Measurements from ENCODE around the gene NRG2.

The NRG2 gene

DNA sequence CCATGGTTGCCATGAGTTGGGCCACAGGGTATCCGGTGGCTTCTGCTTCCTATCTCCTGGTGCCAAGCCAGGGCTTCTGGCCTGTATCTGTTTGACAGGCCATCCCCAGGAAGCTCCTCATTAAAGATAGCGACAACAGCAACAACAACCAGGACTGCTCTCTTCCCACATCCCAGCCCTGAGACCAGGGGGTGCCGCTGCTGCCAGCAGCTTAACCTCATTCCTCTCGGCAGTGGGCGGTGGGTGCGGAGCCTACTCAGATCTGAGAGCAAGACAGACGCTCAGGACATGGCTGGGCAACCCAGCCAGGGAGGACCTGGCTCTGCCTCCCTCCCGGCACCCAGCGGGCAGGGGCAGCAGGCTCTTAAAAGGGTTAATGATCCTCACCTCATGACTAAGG lies 149.2 kb downstream of the NRG2 start:
- H3K9ac ChIP-seq (ENCODE audit: low read length), result no peak overlapping the region
- H3K4me1 ChIP-seq (ENCODE audit: control insufficient read depth, insufficient read depth, low read length), result peaks cover 3% of the 10 kb centered on the region; the same call in 1 of the 2 replicates
- H3K27me3 ChIP-seq (ENCODE audit: control insufficient read depth, insufficient read depth, low read length), result peaks cover 40% of the 10 kb centered on the region
- no peak overlapping the region for H3K4me3 ChIP-seq (ENCODE audit: low read depth, low read length)
- no peaks in the 10 kb centered on the region for H3K36me3 ChIP-seq (ENCODE audit: control insufficient read depth, insufficient read depth, low read length)
- no peaks in the 10 kb centered on the region for H3K9me3 ChIP-seq (ENCODE audit: control insufficient read depth, insufficient read depth, low read depth, low read length)
- no peak overlapping the region for H3K27ac ChIP-seq (ENCODE audit: low read depth, low read length)

DNA sequence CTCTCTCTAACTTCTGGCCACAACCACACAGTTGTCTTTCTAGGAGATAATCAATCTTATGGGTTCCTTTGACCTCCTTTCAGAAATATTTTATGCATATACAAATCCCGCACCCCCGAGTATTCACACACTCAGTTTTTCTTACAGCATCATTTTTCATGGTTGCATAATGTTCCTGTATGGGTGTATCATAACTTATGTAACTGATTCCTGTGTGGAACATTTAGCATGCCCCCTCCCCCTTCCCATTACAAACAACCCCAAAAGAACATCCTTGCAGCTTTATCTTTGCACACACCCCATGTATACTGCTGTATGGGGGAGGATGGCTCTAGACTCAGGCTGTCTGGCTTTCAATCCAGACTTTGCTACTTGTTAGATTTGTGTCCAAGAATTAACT lies 153.7 kb downstream of the NRG2 start:
- H3K4me1 ChIP-seq (ENCODE audit: control insufficient read depth, insufficient read depth, low read length), result peaks cover 3% of the 10 kb centered on the region; the same call in 1 of the 2 replicates
- H3K4me3 ChIP-seq (ENCODE audit: low read depth, low read length), result no peak overlapping the region
- no peak overlapping the region for H3K27ac ChIP-seq (ENCODE audit: low read depth, low read length)
- no peak overlapping the region for H3K9ac ChIP-seq (ENCODE audit: low read length)
- peaks cover 13% of the 10 kb centered on the region; the same call in 1 of the 2 replicates for H3K27me3 ChIP-seq (ENCODE audit: control insufficient read depth, insufficient read depth, low read length)
- H3K9me3 ChIP-seq (ENCODE audit: control insufficient read depth, insufficient read depth, low read depth, low read length), result no peaks in the 10 kb centered on the region
- no peaks in the 10 kb centered on the region for H3K36me3 ChIP-seq (ENCODE audit: control insufficient read depth, insufficient read depth, low read length)

GRCh38 chr5:139888370-139888769 lies 154.7 kb downstream of the NRG2 start:
- Histone ChIP-seq H3K9ac (ENCODE audit: low read length) (no peak overlapping the region), H3K9me3 (ENCODE audit: control insufficient read depth, insufficient read depth, low read depth, low read length) (no peaks in the 10 kb centered on the region), H3K27ac (ENCODE audit: low read depth, low read length) (no peak overlapping the region), H3K4me1 (ENCODE audit: control insufficient read depth, insufficient read depth, low read length) (no peaks in the 10 kb centered on the region; the same call in 1 of the 2 replicates), H3K27me3 (ENCODE audit: control insufficient read depth, insufficient read depth, low read length) (peaks cover 13% of the 10 kb centered on the region; the same call in 1 of the 2 replicates), H3K36me3 (ENCODE audit: control insufficient read depth, insufficient read depth, low read length) (no peaks in the 10 kb centered on the region), H3K4me3 (ENCODE audit: low read depth, low read length) (no peak overlapping the region)

DNA sequence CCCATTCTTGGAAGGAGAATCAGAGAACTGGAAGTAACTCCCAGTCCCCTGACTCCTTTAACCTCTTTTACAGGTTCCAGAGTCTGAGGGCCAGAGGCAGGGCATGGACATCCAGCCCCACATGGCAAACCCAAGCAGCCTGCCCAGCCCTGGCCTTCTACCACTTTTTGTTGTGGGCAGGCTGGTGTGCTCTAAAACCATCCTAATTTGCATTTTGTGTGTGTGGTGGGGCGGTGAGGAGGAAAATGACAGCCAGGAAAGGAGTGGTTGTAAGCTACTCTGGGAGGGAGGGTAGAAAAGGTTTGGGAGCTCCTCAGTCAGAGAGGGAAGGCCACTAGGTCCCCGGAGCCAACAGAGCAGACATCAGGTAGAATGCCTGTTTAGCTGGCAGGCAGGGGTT lies 156.9 kb downstream of the NRG2 start:
- H3K27me3 ChIP-seq (ENCODE audit: control insufficient read depth, insufficient read depth, low read length), result peaks cover 16% of the 10 kb centered on the region; the same call in 1 of the 2 replicates
- H3K27ac ChIP-seq (ENCODE audit: low read depth, low read length), result no peak overlapping the region
- H3K4me1 ChIP-seq (ENCODE audit: control insufficient read depth, insufficient read depth, low read length), result peaks cover 3% of the 10 kb centered on the region; the same call in 1 of the 2 replicates
- no peak overlapping the region for H3K9ac ChIP-seq (ENCODE audit: low read length)
- no peak overlapping the region for H3K4me3 ChIP-seq (ENCODE audit: low read depth, low read length)
- H3K9me3 ChIP-seq (ENCODE audit: control insufficient read depth, insufficient read depth, low read depth, low read length), result no peaks in the 10 kb centered on the region
- H3K36me3 ChIP-seq (ENCODE audit: control insufficient read depth, insufficient read depth, low read length), result no peaks in the 10 kb centered on the region

DNA sequence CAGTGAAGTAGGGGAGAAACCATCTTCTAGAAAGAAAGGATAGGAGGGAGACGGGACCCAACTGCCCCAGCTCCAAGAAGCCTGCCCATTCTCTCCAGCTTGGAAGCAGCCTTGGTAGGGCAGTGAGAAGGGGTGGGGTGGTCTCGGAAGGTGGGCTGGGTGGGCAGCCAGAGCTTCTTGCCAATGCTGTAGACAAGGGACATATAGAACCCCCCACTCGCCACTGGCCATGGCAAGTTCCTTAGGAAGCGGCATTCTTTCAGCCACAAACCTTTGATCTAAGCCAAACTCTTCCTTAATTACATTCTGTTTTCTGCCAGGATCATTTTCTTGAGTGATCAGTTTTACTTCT lies 157.3 kb downstream of the NRG2 start:
- H3K9ac ChIP-seq (ENCODE audit: low read length), result no peak overlapping the region
- H3K27ac ChIP-seq (ENCODE audit: low read depth, low read length), result no peak overlapping the region
- no peaks in the 10 kb centered on the region for H3K36me3 ChIP-seq (ENCODE audit: control insufficient read depth, insufficient read depth, low read length)
- no peak overlapping the region for H3K4me3 ChIP-seq (ENCODE audit: low read depth, low read length)
- peaks cover 5% of the 10 kb centered on the region; the same call in 1 of the 2 replicates for H3K4me1 ChIP-seq (ENCODE audit: control insufficient read depth, insufficient read depth, low read length)
- no peaks in the 10 kb centered on the region for H3K9me3 ChIP-seq (ENCODE audit: control insufficient read depth, insufficient read depth, low read depth, low read length)
- peaks cover 16% of the 10 kb centered on the region; the same call in 1 of the 2 replicates for H3K27me3 ChIP-seq (ENCODE audit: control insufficient read depth, insufficient read depth, low read length)

GRCh38 chr5:139885172-139885856 lies 157.8 kb downstream of the NRG2 start:
- Histone ChIP-seq H3K27me3 (ENCODE audit: control insufficient read depth, insufficient read depth, low read length) (peaks cover 16% of the 10 kb centered on the region; the same call in 1 of the 2 replicates), H3K36me3 (ENCODE audit: control insufficient read depth, insufficient read depth, low read length) (no peaks in the 10 kb centered on the region), H3K9me3 (ENCODE audit: control insufficient read depth, insufficient read depth, low read depth, low read length) (no peaks in the 10 kb centered on the region), H3K4me1 (ENCODE audit: control insufficient read depth, insufficient read depth, low read length) (peaks cover 9% of the 10 kb centered on the region; the same call in 1 of the 2 replicates), H3K4me3 (ENCODE audit: low read depth, low read length) (no peak overlapping the region), H3K27ac (ENCODE audit: low read depth, low read length) (no peak overlapping the region), H3K9ac (ENCODE audit: low read length) (no peak overlapping the region)

DNA sequence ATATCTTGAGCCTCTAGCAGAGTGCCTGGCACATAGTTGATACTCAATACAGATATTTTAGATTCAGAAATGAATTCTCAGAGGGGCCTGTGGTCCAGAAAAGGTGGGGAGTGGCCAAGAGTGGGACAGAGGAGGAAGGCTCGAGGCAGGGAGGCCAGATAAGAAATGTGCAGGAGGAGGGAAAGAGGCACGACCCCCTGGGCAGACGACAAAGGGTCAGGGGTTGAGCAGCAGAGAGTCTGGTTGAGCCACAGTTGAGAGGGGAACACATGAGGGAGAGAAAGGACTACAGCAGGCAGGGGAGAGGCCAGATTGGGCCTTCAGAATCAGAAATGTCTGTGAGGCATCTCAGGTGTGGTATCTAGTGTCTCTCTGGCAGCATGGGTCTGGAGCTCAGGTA lies 158.4 kb downstream of the NRG2 start:
- no peak overlapping the region for H3K9ac ChIP-seq (ENCODE audit: low read length)
- no peaks in the 10 kb centered on the region for H3K36me3 ChIP-seq (ENCODE audit: control insufficient read depth, insufficient read depth, low read length)
- peaks cover 13% of the 10 kb centered on the region; the same call in 1 of the 2 replicates for H3K4me1 ChIP-seq (ENCODE audit: control insufficient read depth, insufficient read depth, low read length)
- no peaks in the 10 kb centered on the region for H3K9me3 ChIP-seq (ENCODE audit: control insufficient read depth, insufficient read depth, low read depth, low read length)
- peaks cover 16% of the 10 kb centered on the region; the same call in 1 of the 2 replicates for H3K27me3 ChIP-seq (ENCODE audit: control insufficient read depth, insufficient read depth, low read length)
- no peak overlapping the region for H3K27ac ChIP-seq (ENCODE audit: low read depth, low read length)
- no peak overlapping the region for H3K4me3 ChIP-seq (ENCODE audit: low read depth, low read length)

DNA sequence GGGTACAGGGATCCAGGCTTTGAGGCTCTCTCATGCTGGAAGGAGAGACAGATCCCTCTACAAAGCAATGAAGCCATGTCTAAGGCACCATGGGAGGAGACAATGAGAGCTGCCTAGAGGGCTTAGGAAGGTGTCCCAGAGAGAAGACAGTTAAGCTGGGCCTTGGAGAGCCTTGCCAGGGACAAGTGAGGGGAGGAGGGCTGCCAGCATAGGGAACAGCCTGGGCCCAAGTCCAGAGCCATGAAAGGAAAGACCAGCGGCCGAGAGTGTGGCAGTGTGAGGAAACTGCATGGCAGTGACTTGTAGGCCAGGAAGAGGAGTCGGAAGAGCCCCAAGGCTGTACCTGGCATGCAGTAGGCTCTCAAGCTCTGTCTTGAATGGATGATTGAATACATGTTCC lies 159.0 kb downstream of the NRG2 start:
- Histone ChIP-seq H3K4me3 (ENCODE audit: low read depth, low read length) (no peak overlapping the region), H3K27me3 (ENCODE audit: control insufficient read depth, insufficient read depth, low read length) (peaks cover 16% of the 10 kb centered on the region; the same call in 1 of the 2 replicates), H3K4me1 (ENCODE audit: control insufficient read depth, insufficient read depth, low read length) (peaks cover 13% of the 10 kb centered on the region; the same call in 1 of the 2 replicates), H3K9me3 (ENCODE audit: control insufficient read depth, insufficient read depth, low read depth, low read length) (no peaks in the 10 kb centered on the region), H3K27ac (ENCODE audit: low read depth, low read length) (no peak overlapping the region), H3K9ac (ENCODE audit: low read length) (no peak overlapping the region), H3K36me3 (ENCODE audit: control insufficient read depth, insufficient read depth, low read length) (no peaks in the 10 kb centered on the region)

- Histone ChIP-seq H3K27me3 (ENCODE audit: control insufficient read depth, insufficient read depth, low read length) (0 out of 2 replicates have a peak, but pooled peaks cover 14% of the 10 kb centered on the region), H3K4me1 (ENCODE audit: control insufficient read depth, insufficient read depth, low read length) (peaks cover 13% of the 10 kb centered on the region; the same call in 1 of the 2 replicates), H3K4me3 (ENCODE audit: low read depth, low read length) (no peak overlapping the region), H3K27ac (ENCODE audit: low read depth, low read length) (no peak overlapping the region), H3K9me3 (ENCODE audit: control insufficient read depth, insufficient read depth, low read depth, low read length) (no peaks in the 10 kb centered on the region), H3K36me3 (ENCODE audit: control insufficient read depth, insufficient read depth, low read length) (no peaks in the 10 kb centered on the region), H3K9ac (ENCODE audit: low read length) (no peak overlapping the region)
These were observed 160.0 kb downstream of the NRG2 start for GRCh38 chr5:139882961-139883539.

DNA sequence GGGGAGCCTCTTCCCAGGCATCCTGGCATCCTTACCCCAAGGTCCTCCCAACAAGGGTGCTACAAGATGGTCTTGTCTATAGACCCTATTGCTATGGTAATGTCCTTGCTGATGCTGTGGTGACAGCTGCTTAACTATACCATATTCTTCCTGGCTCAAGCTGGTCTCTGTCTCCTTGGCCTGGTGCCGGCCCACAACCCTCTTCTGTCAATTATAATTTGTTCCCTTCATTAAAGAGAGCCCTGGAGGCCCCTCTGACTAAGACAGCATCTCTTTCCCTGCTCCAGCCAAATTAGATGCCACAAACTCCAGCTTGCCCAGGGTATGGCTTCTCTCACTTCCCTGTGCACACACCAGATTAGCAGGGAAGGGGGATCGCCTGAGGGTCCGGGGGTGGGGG lies 160.8 kb downstream of the NRG2 start:
- no peak overlapping the region for H3K4me3 ChIP-seq (ENCODE audit: low read depth, low read length)
- H3K27me3 ChIP-seq (ENCODE audit: control insufficient read depth, insufficient read depth, low read length), result 0 out of 2 replicates have a peak, but pooled peaks cover 14% of the 10 kb centered on the region
- peaks cover 13% of the 10 kb centered on the region; the same call in 1 of the 2 replicates for H3K4me1 ChIP-seq (ENCODE audit: control insufficient read depth, insufficient read depth, low read length)
- H3K9ac ChIP-seq (ENCODE audit: low read length), result no peak overlapping the region
- H3K36me3 ChIP-seq (ENCODE audit: control insufficient read depth, insufficient read depth, low read length), result no peaks in the 10 kb centered on the region
- no peak overlapping the region for H3K27ac ChIP-seq (ENCODE audit: low read depth, low read length)
- H3K9me3 ChIP-seq (ENCODE audit: control insufficient read depth, insufficient read depth, low read depth, low read length), result no peaks in the 10 kb centered on the region

DNA sequence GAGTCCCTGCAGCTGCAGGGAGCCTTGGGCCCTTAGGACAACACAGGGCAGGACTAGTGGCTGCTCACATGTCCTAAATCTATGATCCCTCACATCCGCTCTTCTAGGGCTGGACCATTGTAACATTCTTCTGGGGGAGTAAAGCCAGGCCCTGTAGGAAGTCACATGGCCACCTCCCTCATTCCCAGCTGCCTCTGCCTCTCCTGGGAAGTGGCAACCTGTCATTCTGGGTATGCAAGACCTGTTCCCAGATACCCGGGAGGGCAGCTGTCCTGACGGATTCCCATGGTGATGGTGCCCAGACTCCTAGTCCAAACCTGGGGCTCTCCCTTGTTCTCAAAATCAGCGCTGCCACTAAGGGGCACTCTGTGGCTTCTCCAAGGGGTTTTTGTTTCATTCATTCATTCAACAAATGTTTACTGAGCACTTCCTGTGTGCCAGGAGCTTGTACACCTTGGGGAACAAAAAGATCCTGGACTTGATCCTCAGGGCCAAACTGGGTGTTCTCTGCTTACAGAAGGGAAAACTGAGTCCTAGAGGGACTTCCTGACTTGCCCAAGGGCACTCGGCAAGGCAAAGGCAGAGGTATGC lies 161.9 kb downstream of the NRG2 start:
- H3K27me3 ChIP-seq (ENCODE audit: control insufficient read depth, insufficient read depth, low read length), result 0 out of 2 replicates have a peak, but pooled peaks cover 4% of the 10 kb centered on the region
- no peak overlapping the region for H3K9ac ChIP-seq (ENCODE audit: low read length)
- H3K4me3 ChIP-seq (ENCODE audit: low read depth, low read length), result no peak overlapping the region
- H3K4me1 ChIP-seq (ENCODE audit: control insufficient read depth, insufficient read depth, low read length), result peaks cover 17% of the 10 kb centered on the region; the same call in 1 of the 2 replicates
- no peak overlapping the region for H3K27ac ChIP-seq (ENCODE audit: low read depth, low read length)
- H3K9me3 ChIP-seq (ENCODE audit: control insufficient read depth, insufficient read depth, low read depth, low read length), result no peaks in the 10 kb centered on the region
- H3K36me3 ChIP-seq (ENCODE audit: control insufficient read depth, insufficient read depth, low read length), result no peaks in the 10 kb centered on the region
